GM18873 (cell line): Measurements from ENCODE around the gene TTL.
A peak's percentile ranks its signal among the peaks of the same experiment; 100 is the strongest.
"Not testable (repeated sequence)": the region's sequence is repeated elsewhere in the genome, so short reads cannot be mapped to it uniquely, and the experiment has no call there.

Source experiments
- ATAC-seq: cut with Tn5 transposase; IDR thresholded peaks from one replicate; pipeline ENCODE4 v1.9.1; 2021; ENCODE audit warnings: mild to moderate bottlenecking, moderate library complexity, moderate number of reproducible peaks; ENCODE audit not compliant: unreplicated experiment, low FRiP score

The TTL gene

GRCh38 chr2:112472547-112473263 is 9.3 kb upstream of the TTL start:
- no peak for ATAC-seq

DNA sequence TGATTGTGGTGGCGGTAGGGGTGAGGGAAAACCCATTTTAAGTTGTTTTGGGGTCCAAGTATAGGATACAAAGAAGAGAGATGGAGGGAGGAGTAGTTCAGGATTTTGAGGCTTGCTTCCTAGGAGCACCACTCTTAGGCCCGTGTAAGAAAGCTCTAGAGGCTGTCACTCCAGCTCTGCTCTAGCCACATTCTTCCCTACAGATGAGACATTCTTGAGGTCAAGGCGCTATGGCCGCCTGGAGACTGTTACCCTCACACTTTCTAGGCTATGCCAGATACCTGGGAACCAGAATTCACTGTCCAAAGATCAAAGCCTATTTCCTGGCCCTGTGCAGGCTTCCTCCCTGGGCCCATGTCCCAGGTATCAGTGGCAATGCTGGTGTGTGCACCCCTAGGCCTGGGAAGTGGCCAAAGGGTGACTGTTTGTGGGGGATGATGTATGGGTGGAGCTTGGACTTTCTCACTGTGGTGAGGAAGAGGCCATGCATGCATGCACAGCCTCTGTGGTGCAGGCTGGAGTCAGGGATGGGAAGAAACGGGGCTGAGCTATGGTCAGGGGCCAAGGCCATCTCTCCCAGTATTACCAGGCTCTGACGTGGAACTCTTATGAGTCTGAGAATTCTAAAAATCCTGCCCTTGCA is 7.0 kb upstream of the TTL start:
- ATAC-seq = no peak

DNA sequence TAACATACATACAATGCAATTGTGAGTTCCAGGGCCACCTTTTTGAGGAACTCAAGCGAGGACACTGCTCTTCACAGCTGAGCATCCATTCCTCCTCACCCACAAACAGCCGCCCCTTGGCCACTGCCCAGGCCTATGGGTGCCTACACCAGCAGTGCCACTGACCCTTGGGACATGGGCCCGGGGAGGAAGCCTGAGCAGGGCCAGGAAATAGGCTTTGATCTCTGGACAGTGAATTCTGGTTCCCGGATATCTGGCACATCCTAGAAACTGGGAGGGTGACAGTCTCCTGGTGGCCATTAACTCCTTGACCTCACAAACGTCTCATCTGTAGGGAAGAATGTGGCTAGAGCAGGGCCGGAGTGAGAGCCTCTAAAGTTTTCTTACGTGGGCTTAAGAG is 5.5 kb upstream of the TTL start:
- no peak for ATAC-seq

- ATAC-seq = no peak
These were observed 1.4 kb upstream of the TTL start for GRCh38 chr2:112480530-112481049.

- peak; percentile 53 for ATAC-seq
These were observed 867 bp upstream of the TTL start for GRCh38 chr2:112481050-112481527.

- peak; percentile 27 for ATAC-seq
These were observed 519 bp downstream of the TTL start for GRCh38 chr2:112482309-112483041.

DNA sequence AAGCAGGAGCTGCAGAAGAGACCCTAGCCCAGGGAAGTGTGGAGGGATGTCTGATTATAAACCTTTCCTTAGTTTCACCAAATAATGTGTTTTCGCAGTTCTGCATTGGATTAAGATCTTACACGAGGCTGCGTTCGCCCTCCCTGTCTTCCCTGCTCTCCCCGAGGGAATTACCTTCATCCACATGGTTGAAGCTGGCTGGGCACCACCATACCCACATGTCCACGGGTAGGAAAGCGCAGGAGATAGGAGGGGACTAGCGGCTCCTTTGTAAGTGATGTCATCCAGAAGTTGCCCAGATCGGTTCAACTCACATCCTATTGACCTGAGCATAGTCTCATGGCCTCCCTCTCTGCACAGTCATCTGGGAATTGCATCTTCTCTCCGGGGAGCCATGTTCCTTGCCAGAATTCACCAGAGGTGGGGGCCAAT is 1.1 kb downstream of the TTL start:
- no peak for ATAC-seq

- no peak for ATAC-seq
These were observed 1.9 kb downstream of the TTL start for GRCh38 chr2:112483831-112484230.

- no peak for ATAC-seq
These were observed 3.9 kb downstream of the TTL start for GRCh38 chr2:112485849-112486248.

- no peak for ATAC-seq
These were observed 4.9 kb downstream of the TTL start for GRCh38 chr2:112486895-112487294.

DNA sequence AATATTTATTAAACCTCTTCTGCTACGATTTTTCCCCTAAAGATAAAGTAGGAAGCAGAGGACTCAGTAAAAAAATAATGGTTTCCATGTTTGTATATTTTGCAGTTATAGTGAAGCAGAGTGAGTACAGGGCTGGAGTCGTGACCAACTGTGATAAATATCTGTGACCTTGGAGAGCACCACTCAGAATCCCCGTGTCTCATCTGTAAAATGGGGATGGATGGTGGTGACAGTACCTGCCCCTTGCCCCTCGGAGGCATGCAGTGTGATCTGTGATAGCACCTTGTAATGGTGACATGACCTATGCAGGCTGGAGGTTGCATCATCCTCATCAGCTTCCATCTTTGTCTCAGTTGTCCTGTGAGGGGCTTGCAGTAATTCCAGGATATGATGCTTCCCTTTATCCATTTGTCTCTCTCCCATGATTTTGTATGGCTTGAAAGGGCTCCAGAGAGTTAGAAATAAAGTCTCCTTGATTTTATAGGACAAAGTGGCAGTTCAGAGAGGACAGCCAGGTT is 5.5 kb downstream of the TTL start:
- no peak for ATAC-seq

DNA sequence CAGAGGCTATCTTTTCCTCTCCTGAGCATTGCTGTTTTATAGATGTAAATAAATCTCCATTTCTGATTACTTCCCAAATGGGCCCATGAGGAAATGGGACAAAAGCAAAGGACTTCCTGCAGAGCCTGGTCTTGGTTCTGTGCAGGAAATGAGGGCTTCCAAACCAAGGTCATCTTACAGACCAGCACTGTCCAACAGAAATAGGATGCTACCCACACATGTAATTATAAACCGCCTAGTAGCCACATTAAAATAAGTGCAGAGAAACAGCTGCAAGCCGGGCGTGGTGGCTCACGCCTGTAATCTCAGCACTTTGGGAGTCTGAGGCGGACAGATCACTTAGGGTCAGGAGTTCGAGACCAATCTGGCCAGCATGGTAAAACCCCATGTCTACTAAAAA is 6.2 kb downstream of the TTL start:
- no peak for ATAC-seq

- no peak for ATAC-seq
These were observed 10.0 kb downstream of the TTL start for GRCh38 chr2:112491946-112492345.

DNA sequence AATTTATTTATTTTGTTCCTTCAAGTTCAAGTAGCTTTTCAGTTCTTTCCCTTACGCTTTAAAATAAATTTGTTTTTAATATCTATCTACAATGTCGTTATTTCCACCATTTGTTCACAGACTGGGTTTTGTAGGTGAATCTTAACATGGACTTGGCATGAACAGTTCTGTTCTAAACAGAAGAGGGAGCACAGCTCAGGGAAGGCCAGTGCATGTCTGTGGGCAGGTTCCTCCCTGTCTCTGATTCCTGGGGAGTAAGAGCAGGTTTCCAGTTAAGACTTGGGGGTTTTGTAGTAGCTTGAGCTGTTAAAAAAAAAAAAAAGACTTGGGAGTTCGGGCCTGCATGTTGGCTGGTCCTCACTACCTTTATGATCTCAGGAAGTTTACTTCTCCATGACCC is 11.1 kb downstream of the TTL start:
- ATAC-seq = no peak

- ATAC-seq = no peak
These were observed 12.1 kb downstream of the TTL start for GRCh38 chr2:112493858-112494648.

GRCh38 chr2:112494828-112495227 is 12.9 kb downstream of the TTL start:
- no peak for ATAC-seq

DNA sequence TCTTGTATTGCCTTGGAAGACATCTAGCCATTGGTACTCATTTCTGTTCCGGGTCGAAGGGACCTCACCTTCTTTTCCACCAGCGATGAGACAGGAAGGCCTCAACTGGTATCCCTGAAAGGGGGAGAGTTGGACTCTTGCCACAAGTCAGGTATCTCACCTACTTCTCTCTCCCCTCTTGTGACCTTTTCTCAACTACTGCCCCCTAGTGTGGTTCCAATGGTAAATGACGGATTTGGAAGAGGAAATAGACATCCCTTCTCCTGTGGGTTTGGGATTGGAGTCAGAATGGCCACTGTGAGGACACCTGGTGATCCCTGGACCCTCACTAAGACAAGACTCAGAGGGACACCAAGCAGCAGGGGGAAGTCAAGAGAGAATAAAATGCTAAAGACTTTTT is 13.9 kb downstream of the TTL start:
- ATAC-seq = not testable (repeated sequence)

GRCh38 chr2:112500850-112501484 is 19.0 kb downstream of the TTL start:
- not testable (repeated sequence) for ATAC-seq

DNA sequence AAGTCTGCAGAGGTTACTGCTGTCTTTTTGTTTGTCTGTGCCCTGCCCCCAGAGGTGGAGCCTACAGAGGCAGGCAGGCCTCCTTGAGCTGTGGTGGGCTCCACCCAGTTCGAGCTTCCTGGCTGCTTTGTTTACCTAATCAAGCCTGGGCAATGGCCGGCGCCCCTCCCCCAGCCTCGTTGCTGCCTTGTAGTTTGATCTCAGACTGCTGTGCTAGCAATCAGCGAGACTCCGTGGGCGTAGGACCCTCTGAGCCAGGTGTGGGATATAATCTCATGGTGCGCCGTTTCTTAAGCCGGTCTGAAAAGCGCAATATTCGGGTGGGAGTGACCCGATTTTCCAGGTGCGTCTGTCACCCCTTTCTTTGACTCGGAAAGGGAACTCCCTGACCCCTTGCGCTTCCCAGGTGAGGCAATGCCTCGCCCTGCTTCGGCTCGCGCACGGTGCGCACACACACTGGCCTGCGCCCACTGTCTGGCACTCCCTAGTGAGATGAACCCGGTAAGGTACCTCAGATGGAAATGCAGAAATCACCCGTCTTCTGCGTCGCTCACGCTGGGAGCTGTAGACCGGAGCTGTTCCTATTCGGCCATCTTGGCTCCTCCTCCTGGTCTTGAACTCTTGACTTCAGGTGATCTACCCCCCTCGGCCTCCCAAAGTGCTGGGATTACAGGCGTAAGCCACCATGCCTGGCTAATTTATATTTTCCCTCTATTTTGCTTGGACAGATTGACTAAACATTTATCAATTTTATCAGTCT is 27.5 kb downstream of the TTL start:
- ATAC-seq = not testable (repeated sequence)
